Measurements from ENCODE around the gene GJC1.

GRCh38 chr17:44769647-44770084 lies 60.4 kb downstream of the GJC1 start:
- TF ChIP-seq NFIC (IDR thresholded peaks at IDR 0.05; ENCODE audit: borderline replicate concordance) (no peak), RAD21 (IDR thresholded peaks at IDR 0.05; ENCODE audit: low read length) (no peak), REST (IDR thresholded peaks at IDR 0.05; ENCODE audit: low read depth, low read length) (no peak), SMC3 (IDR thresholded peaks at IDR 0.05; ENCODE audit: low read depth, low read length) (no peak), POLR2AphosphoS5 (IDR thresholded peaks at IDR 0.05; ENCODE audit: low read depth, low read length) (no peak), RCOR1 (IDR thresholded peaks at IDR 0.05; ENCODE audit: low read length) (no peak), RXRA (IDR thresholded peaks at IDR 0.05; ENCODE audit: borderline replicate concordance, low read depth) (no peak), CTCF (IDR thresholded peaks at IDR 0.05) (no peak), EP300 (IDR thresholded peaks at IDR 0.05; ENCODE audit: borderline replicate concordance in 1 of 2, low read depth in 1 of 2, low read length in 1 of 2) (no peak), GABPA (IDR thresholded peaks at IDR 0.05; ENCODE audit: low read depth) (no peak), ZBTB33 (IDR thresholded peaks at IDR 0.05; ENCODE audit: borderline replicate concordance, low read depth) (no peak), TCF12 (IDR thresholded peaks at IDR 0.05) (no peak), RFX5 (IDR thresholded peaks at IDR 0.05; ENCODE audit: low read length) (no peak)
